ENCODE data around the gene TRPM5.
A peak's percentile ranks its signal among the peaks of the same experiment; 100 is the strongest.

TRPM5 gene

GRCh38 chr11:2458321-2458720 lies 14.0 kb upstream of the TRPM5 start:
- H3K36me3 ChIP-seq (ENCODE audit: control insufficient read depth in 1 of 2, insufficient read depth in 2 of 2, low read length in 2 of 2): peaks cover 0 to 6% of the 10 kb centered on the region in 2 donors
- no peaks in the 10 kb centered on the region for H3K27me3 ChIP-seq (ENCODE audit: control insufficient read depth in 1 of 2, insufficient read depth in 2 of 2, low read length in 2 of 2)
- no peak overlapping the region for H3K4me3 ChIP-seq (ENCODE audit: low read depth in 1 of 2, low read length in 2 of 2)
- peaks cover 48 to 50% of the 10 kb centered on the region in 2 donors for H3K4me1 ChIP-seq (ENCODE audit: control insufficient read depth in 1 of 2, insufficient read depth in 2 of 2, low read length in 2 of 2)
- no peak overlapping the region for H3K9ac ChIP-seq (ENCODE audit: low read depth in 1 of 2, low read length in 2 of 2)
- no peak overlapping the region for H3K27ac ChIP-seq (ENCODE audit: low read depth, low read length)
- no peaks in the 10 kb centered on the region for H3K9me3 ChIP-seq (ENCODE audit: control insufficient read depth in 1 of 2, low read length in 2 of 2)

DNA sequence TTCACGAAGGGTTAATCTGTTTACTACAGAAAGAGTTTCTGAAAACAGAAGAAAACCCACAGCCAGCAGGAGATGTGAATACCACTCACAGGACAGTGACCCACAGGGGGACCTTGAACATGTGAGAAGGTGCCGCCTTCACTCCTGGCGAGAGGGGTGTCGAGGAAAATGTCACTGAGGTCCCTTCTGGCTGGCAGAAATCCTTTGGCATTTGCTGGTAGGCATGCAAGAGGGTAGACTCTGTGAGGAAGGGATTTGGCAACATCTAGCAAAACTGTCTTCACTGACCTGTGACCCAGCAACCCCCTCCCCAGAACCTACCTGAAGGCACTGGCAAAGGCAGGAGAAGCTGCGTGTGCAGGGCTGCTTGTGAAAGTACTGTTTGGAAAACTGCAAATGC lies 9.1 kb upstream of the TRPM5 start:
- Histone ChIP-seq H3K9ac (ENCODE audit: low read depth in 1 of 2, low read length in 2 of 2) (no peak overlapping the region), H3K36me3 (ENCODE audit: control insufficient read depth in 1 of 2, insufficient read depth in 2 of 2, low read length in 2 of 2) (peaks cover 8% of the 10 kb centered on the region in 2 donors), H3K27me3 (ENCODE audit: control insufficient read depth in 1 of 2, insufficient read depth in 2 of 2, low read length in 2 of 2) (no peaks in the 10 kb centered on the region), H3K4me1 (ENCODE audit: control insufficient read depth in 1 of 2, insufficient read depth in 2 of 2, low read length in 2 of 2) (peaks cover 3% of the 10 kb centered on the region in 2 donors), H3K4me3 (ENCODE audit: low read depth in 1 of 2, low read length in 2 of 2) (no peak overlapping the region), H3K9me3 (ENCODE audit: control insufficient read depth in 1 of 2, low read length in 2 of 2) (no peaks in the 10 kb centered on the region), H3K27ac (ENCODE audit: low read depth, low read length) (no peak overlapping the region)

DNA sequence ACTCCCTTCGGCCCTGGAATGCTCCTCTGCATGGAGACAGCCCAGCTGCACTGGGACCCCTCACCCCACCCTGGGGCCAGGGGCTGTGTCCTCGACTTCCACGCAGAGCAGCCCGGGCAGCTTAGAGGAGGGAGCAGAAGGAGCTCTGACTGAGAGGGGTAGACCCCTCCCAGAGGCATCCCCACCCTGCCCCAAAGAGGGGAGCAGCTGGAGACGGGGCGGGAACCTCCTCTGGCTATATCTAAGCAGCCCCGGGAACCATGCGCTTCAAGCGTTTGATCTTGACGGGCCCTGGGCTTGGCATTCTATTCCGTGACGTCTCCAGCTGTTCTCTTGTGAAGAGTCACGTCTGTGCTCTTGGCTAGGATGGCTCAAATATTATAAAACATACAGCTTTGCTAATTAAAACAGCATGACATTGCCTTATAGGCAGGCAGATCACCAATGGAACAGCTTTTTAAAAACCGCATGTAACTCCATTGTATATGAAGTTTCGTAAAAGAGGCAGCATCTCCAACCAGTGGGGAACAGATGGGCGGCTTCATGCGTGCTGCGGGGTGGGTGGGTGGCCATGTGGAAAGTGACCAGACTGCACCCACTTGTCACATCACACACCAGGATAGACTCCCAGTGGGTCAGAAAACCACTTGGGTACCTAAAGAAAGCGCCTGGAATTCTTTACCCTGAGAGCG lies 8.2 kb upstream of the TRPM5 start:
- Histone ChIP-seq H3K36me3 (ENCODE audit: control insufficient read depth in 1 of 2, insufficient read depth in 2 of 2, low read length in 2 of 2) (peaks cover 8% of the 10 kb centered on the region in 2 donors), H3K27ac (ENCODE audit: low read depth, low read length) (no peak overlapping the region), H3K9ac (ENCODE audit: low read depth in 1 of 2, low read length in 2 of 2) (no peak overlapping the region), H3K27me3 (ENCODE audit: control insufficient read depth in 1 of 2, insufficient read depth in 2 of 2, low read length in 2 of 2) (no peaks in the 10 kb centered on the region), H3K9me3 (ENCODE audit: control insufficient read depth in 1 of 2, low read length in 2 of 2) (no peaks in the 10 kb centered on the region), H3K4me3 (ENCODE audit: low read depth in 1 of 2, low read length in 2 of 2) (no peak overlapping the region), H3K4me1 (ENCODE audit: control insufficient read depth in 1 of 2, insufficient read depth in 2 of 2, low read length in 2 of 2) (peaks cover 9 to 13% of the 10 kb centered on the region in 2 donors)

GRCh38 chr11:2451916-2452315 lies 7.6 kb upstream of the TRPM5 start:
- H3K9ac ChIP-seq (ENCODE audit: low read depth in 1 of 2, low read length in 2 of 2): no peak overlapping the region
- H3K27ac ChIP-seq (ENCODE audit: low read depth, low read length): no peak overlapping the region
- peaks cover 8% of the 10 kb centered on the region in 2 donors for H3K36me3 ChIP-seq (ENCODE audit: control insufficient read depth in 1 of 2, insufficient read depth in 2 of 2, low read length in 2 of 2)
- H3K4me1 ChIP-seq (ENCODE audit: control insufficient read depth in 1 of 2, insufficient read depth in 2 of 2, low read length in 2 of 2): peaks cover 14 to 18% of the 10 kb centered on the region in 2 donors
- H3K27me3 ChIP-seq (ENCODE audit: control insufficient read depth in 1 of 2, insufficient read depth in 2 of 2, low read length in 2 of 2): no peaks in the 10 kb centered on the region
- H3K9me3 ChIP-seq (ENCODE audit: control insufficient read depth in 1 of 2, low read length in 2 of 2): no peaks in the 10 kb centered on the region
- H3K4me3 ChIP-seq (ENCODE audit: low read depth in 1 of 2, low read length in 2 of 2): no peak overlapping the region

DNA sequence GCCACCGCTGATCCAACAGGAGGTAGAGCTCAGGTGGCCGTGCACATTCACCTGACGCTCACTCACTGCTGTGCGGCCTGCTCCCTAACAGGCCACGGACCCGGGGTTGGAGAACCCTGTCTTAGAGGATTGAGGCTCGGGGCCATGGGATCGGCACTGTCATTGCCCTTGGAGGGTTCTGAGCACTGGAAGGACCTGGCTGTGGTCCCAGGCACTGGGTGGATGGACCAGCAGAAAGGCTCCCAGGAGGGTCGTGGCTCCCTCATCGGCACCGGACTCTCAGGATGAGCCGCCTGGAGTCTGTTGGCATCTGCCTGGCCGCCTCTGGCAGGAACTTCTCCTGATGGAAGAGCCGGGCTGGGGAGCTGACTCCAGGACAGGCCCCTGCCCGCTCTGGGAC lies 7.0 kb upstream of the TRPM5 start:
- Histone ChIP-seq H3K27ac (ENCODE audit: low read depth, low read length) (no peak overlapping the region), H3K27me3 (ENCODE audit: control insufficient read depth in 1 of 2, insufficient read depth in 2 of 2, low read length in 2 of 2) (no peaks in the 10 kb centered on the region), H3K36me3 (ENCODE audit: control insufficient read depth in 1 of 2, insufficient read depth in 2 of 2, low read length in 2 of 2) (peaks cover 8% of the 10 kb centered on the region in 2 donors), H3K9me3 (ENCODE audit: control insufficient read depth in 1 of 2, low read length in 2 of 2) (no peaks in the 10 kb centered on the region), H3K4me3 (ENCODE audit: low read depth in 1 of 2, low read length in 2 of 2) (no peak overlapping the region), H3K9ac (ENCODE audit: low read depth in 1 of 2, low read length in 2 of 2) (no peak overlapping the region), H3K4me1 (ENCODE audit: control insufficient read depth in 1 of 2, insufficient read depth in 2 of 2, low read length in 2 of 2) (peaks cover 20 to 24% of the 10 kb centered on the region in 2 donors)

- Histone ChIP-seq H3K9me3 (ENCODE audit: control insufficient read depth in 1 of 2, low read length in 2 of 2) (no peaks in the 10 kb centered on the region), H3K27ac (ENCODE audit: low read depth, low read length) (no peak overlapping the region), H3K9ac (ENCODE audit: low read depth in 1 of 2, low read length in 2 of 2) (no peak overlapping the region), H3K36me3 (ENCODE audit: control insufficient read depth in 1 of 2, insufficient read depth in 2 of 2, low read length in 2 of 2) (peaks cover 8% of the 10 kb centered on the region in 2 donors), H3K4me3 (ENCODE audit: low read depth in 1 of 2, low read length in 2 of 2) (no peak overlapping the region), H3K27me3 (ENCODE audit: control insufficient read depth in 1 of 2, insufficient read depth in 2 of 2, low read length in 2 of 2) (no peaks in the 10 kb centered on the region), H3K4me1 (ENCODE audit: control insufficient read depth in 1 of 2, insufficient read depth in 2 of 2, low read length in 2 of 2) (peaks cover 28 to 29% of the 10 kb centered on the region in 2 donors)
These were observed 6.2 kb upstream of the TRPM5 start for GRCh38 chr11:2450321-2451041.

GRCh38 chr11:2449548-2450320 lies 5.4 kb upstream of the TRPM5 start:
- no peaks in the 10 kb centered on the region for H3K27me3 ChIP-seq (ENCODE audit: control insufficient read depth in 1 of 2, insufficient read depth in 2 of 2, low read length in 2 of 2)
- H3K9me3 ChIP-seq (ENCODE audit: control insufficient read depth in 1 of 2, low read length in 2 of 2): no peaks in the 10 kb centered on the region
- H3K4me1 ChIP-seq (ENCODE audit: control insufficient read depth in 1 of 2, insufficient read depth in 2 of 2, low read length in 2 of 2): peaks cover 28 to 31% of the 10 kb centered on the region in 2 donors
- H3K36me3 ChIP-seq (ENCODE audit: control insufficient read depth in 1 of 2, insufficient read depth in 2 of 2, low read length in 2 of 2): peaks cover 8% of the 10 kb centered on the region in 2 donors
- no peak overlapping the region for H3K4me3 ChIP-seq (ENCODE audit: low read depth in 1 of 2, low read length in 2 of 2)
- H3K27ac ChIP-seq (ENCODE audit: low read depth, low read length): no peak overlapping the region
- H3K9ac ChIP-seq (ENCODE audit: low read depth in 1 of 2, low read length in 2 of 2): no peak overlapping the region

DNA sequence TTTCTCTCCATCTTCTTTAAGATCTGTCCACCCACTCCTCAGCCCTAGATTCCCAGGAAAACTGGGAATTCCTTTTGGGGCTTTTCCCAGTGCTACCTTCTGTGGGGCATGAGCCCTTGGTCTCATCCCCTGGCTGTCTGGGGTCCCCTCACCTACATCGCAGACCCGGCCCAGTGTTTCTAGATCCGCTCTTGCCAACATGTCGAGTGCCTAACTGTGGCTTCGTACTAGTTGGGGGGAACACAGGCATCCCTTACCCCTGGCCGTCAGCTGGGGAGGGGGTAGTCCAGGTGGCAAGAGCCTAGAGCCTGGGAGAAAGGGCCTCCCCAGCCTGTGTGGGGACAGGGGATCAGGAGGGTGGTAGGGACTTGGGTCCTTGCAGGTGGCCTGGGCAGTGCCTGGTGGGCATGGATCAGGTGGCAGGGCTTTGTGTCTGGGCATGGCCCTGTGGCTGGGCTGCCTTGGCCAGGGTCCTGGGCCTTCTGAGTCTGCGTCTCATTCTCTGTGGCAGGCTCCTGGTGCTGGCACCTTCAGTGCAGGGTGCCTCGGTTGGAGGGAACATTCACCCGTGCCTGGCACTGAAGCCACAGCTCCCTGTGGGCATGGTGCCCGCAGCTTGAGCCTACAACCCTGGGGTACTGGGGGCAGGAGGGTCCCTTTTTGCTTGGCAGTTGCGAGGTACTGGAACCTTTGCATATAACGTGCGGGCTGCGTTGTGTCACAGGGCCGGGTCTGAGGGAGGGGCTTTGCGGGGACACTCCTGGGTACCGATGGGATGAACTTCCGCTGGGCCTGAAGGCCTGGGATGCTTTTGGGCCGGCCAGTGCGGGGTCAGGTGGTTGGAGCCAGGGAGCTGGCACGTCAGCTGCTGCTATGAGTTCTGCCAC lies 4.6 kb upstream of the TRPM5 start:
- Histone ChIP-seq H3K4me1 (ENCODE audit: control insufficient read depth in 1 of 2, insufficient read depth in 2 of 2, low read length in 2 of 2) (peaks cover 28 to 31% of the 10 kb centered on the region in 2 donors), H3K27ac (ENCODE audit: low read depth, low read length) (no peak overlapping the region), H3K9me3 (ENCODE audit: control insufficient read depth in 1 of 2, low read length in 2 of 2) (no peaks in the 10 kb centered on the region), H3K27me3 (ENCODE audit: control insufficient read depth in 1 of 2, insufficient read depth in 2 of 2, low read length in 2 of 2) (no peaks in the 10 kb centered on the region), H3K9ac (ENCODE audit: low read depth in 1 of 2, low read length in 2 of 2) (no peak overlapping the region), H3K4me3 (ENCODE audit: low read depth in 1 of 2, low read length in 2 of 2) (no peak overlapping the region), H3K36me3 (ENCODE audit: control insufficient read depth in 1 of 2, insufficient read depth in 2 of 2, low read length in 2 of 2) (peaks cover 7 to 8% of the 10 kb centered on the region in 2 donors)

GRCh38 chr11:2447951-2448650 lies 3.8 kb upstream of the TRPM5 start:
- Histone ChIP-seq H3K4me3 (ENCODE audit: low read depth in 1 of 2, low read length in 2 of 2) (peak overlapping the region in 1 of 2 donors; percentile 79), H3K27me3 (ENCODE audit: control insufficient read depth in 1 of 2, insufficient read depth in 2 of 2, low read length in 2 of 2) (no peaks in the 10 kb centered on the region), H3K27ac (ENCODE audit: low read depth, low read length) (no peak overlapping the region)

More at GRCh38 chr11:2447951-2448650, 3.8 kb upstream of the TRPM5 start:
- H3K4me1 ChIP-seq (ENCODE audit: control insufficient read depth in 1 of 2, insufficient read depth in 2 of 2, low read length in 2 of 2): peaks cover 31 to 36% of the 10 kb centered on the region in 2 donors
- peaks cover 0 to 8% of the 10 kb centered on the region in 2 donors for H3K36me3 ChIP-seq (ENCODE audit: control insufficient read depth in 1 of 2, insufficient read depth in 2 of 2, low read length in 2 of 2)
- no peaks in the 10 kb centered on the region for H3K9me3 ChIP-seq (ENCODE audit: control insufficient read depth in 1 of 2, low read length in 2 of 2)
- H3K9ac ChIP-seq (ENCODE audit: low read depth in 1 of 2, low read length in 2 of 2): no peak overlapping the region

All from duodenal mucosa (tissue), 2 donors.